H1 (cell line): ENCODE results near the gene TMEM151B. TPM values are rescaled to one million over a fixed set of nuclear protein-coding genes. Genes with fewer than 3 reads are reported as not detected.

Experiments
- CTCF ChIA-PET: fragments of 300-600 bp; sonication (Branson Sonifier 250); formaldehyde crosslinking; loops from one replicate; lab custom pipeline; 2021; ENCODE audit not compliant: partially characterized antibody; lab: Charles Lee
- POLR2A ChIA-PET: fragments of 300-600 bp; sonication (Branson Sonifier 250); formaldehyde crosslinking; loops from one replicate; lab custom pipeline; 2021; ENCODE audit warnings: inconsistent platforms; ENCODE audit not compliant: partially characterized antibody; lab: Charles Lee
- DNase-seq, 2 experiments: peaks; one replicate each; pipeline versions ENCODE4 v3.0.0 to v3.0.0-alpha.2; 2010 to 2022; ENCODE audit warnings: low spot score in 2 of 2, low read depth in 1 of 2, mixed read lengths in 1 of 2
- FAIRE-seq: peaks from 2 replicates; lab custom pipeline; 2011; peaks lifted over from hg19 to GRCh38; lab: Jason Lieb, UNC
- H2AFZ ChIP-seq: 2 replicates; pipeline ENCODE4 v1.8.1; 2012; ENCODE audit warnings: low read length, inconsistent platforms
- H2AK5ac ChIP-seq: 2 replicates; pipeline ENCODE4 v1.6.1; 2013; ENCODE audit warnings: low read depth, low read length
- H2BK120ac ChIP-seq: replicated peaks from 2 replicates; pipeline ENCODE3; 2013; ENCODE audit warnings: low read depth, low read length, inconsistent platforms
- H2BK12ac ChIP-seq: 2 replicates; pipeline ENCODE4 v1.6.1; 2013; ENCODE audit warnings: low read depth, low read length
- H2BK15ac ChIP-seq: 2 replicates; pipeline ENCODE4 v1.6.1; 2013; ENCODE audit warnings: low read length
- H2BK20ac ChIP-seq: 2 replicates; pipeline ENCODE4 v1.6.1; 2013; ENCODE audit warnings: low read length
- H2BK5ac ChIP-seq: 2 replicates; pipeline ENCODE4 v1.6.1; 2013; ENCODE audit warnings: low read depth, low read length
- H3K14ac ChIP-seq: 2 replicates; pipeline ENCODE4 v1.6.1; 2013; ENCODE audit warnings: inconsistent platforms; ENCODE audit not compliant: insufficient read length
- H3K18ac ChIP-seq: 2 replicates; pipeline ENCODE4 v1.6.1; 2013; ENCODE audit warnings: low read length; ENCODE audit errors: extremely low read depth
- H3K23ac ChIP-seq: 2 replicates; pipeline ENCODE4 v1.6.1; 2013; ENCODE audit warnings: inconsistent platforms; ENCODE audit not compliant: insufficient read length
- H3K23me2 ChIP-seq: 2 replicates; pipeline ENCODE4 v1.6.1; 2013; ENCODE audit warnings: low read depth, low read length
- H3K27ac ChIP-seq: 2 replicates; pipeline ENCODE4 v1.6.1; 2011; ENCODE audit warnings: low read depth, low read length, inconsistent platforms
- H3K27me3 ChIP-seq, 4 experiments: replicated peaks in 1 of 4; 1 replicate in 1 of 4; 2 replicates in 3 of 4; pipeline versions ENCODE4 v1.6.1 to v1.8.1; 2011 to 2013; ENCODE audit warnings: low read length in 3 of 4, mild to moderate bottlenecking in 3 of 4, inconsistent platforms in 2 of 4, mixed read lengths in 2 of 4, moderate library complexity in 1 of 4; ENCODE audit not compliant: control insufficient read depth in 3 of 4, insufficient read depth in 3 of 4; ENCODE audit errors: extremely low read depth in 1 of 4
- H3K36me3 ChIP-seq, 4 experiments: 2 replicates each; pipeline versions ENCODE4 v1.6.1 to v1.8.1; 2011 to 2013; ENCODE audit warnings: mild to moderate bottlenecking in 4 of 4, low read length in 3 of 4, moderate library complexity in 2 of 4, control low read depth in 1 of 4, inconsistent platforms in 1 of 4; ENCODE audit not compliant: insufficient read depth in 4 of 4, control insufficient read depth in 2 of 4
- H3K4ac ChIP-seq: replicated peaks from 2 replicates; pipeline ENCODE3; 2013; ENCODE audit warnings: low read length, low read depth, mixed read lengths, inconsistent platforms; ENCODE audit not compliant: insufficient read length
- H3K4me1 ChIP-seq, 4 experiments: replicated peaks in 1 of 4; 1 replicate in 1 of 4; 2 replicates in 3 of 4; pipeline versions ENCODE4 v1.6.1 to v1.8.1; 2011 to 2013; ENCODE audit warnings: low read length in 3 of 4, inconsistent platforms in 2 of 4, mixed read lengths in 1 of 4; ENCODE audit not compliant: insufficient read depth in 4 of 4, control insufficient read depth in 3 of 4
- H3K4me2 ChIP-seq, 2 experiments: 2 replicates each; pipeline versions ENCODE4 v1.6.1 to v1.8.1; 2011 to 2013; ENCODE audit warnings: low read depth in 2 of 2, low read length in 2 of 2, control low read depth in 1 of 2, inconsistent platforms in 1 of 2, mild to moderate bottlenecking in 1 of 2; ENCODE audit not compliant: insufficient read depth in 1 of 2
- H3K4me3 ChIP-seq, 4 experiments: fragments of 200-600, 300-600 bp in 1 of 4; sonication (generic), shearing (Covaris generic), sonication (Bioruptor Twin) in 1 of 4; 2 replicates each; pipeline versions ENCODE4 v1.5.1 to v1.8.1; 2011 to 2016; ENCODE audit warnings: low read length in 4 of 4, low read depth in 3 of 4, control low read depth in 2 of 4, inconsistent platforms in 2 of 4, mild to moderate bottlenecking in 2 of 4, mixed read lengths in 1 of 4, moderate library complexity in 1 of 4; ENCODE audit not compliant: insufficient read depth in 2 of 4; ENCODE audit errors: extremely low read depth in 1 of 4
- H3K56ac ChIP-seq: replicated peaks from 2 replicates; pipeline ENCODE3; 2013; ENCODE audit warnings: low read depth, mild to moderate bottlenecking, mixed read lengths, low read length, inconsistent platforms; ENCODE audit not compliant: insufficient read length
- H3K79me1 ChIP-seq: 2 replicates; pipeline ENCODE4 v1.6.1; 2013; ENCODE audit warnings: low read depth, low read length, control low read depth
- H3K79me2 ChIP-seq, 2 experiments: 2 replicates each; pipeline versions ENCODE4 v1.6.1 to v1.8.1; 2012 to 2013; ENCODE audit warnings: low read length in 2 of 2, mild to moderate bottlenecking in 2 of 2, inconsistent platforms in 1 of 2; ENCODE audit not compliant: insufficient read depth in 2 of 2, control insufficient read depth in 1 of 2
- H3K9ac ChIP-seq, 4 experiments: replicated peaks in 1 of 4; 1 replicate in 1 of 4; 2 replicates in 3 of 4; pipeline versions ENCODE4 v1.6.1 to v1.8.1; 2011 to 2013; ENCODE audit warnings: low read depth in 3 of 4, low read length in 3 of 4, control low read depth in 2 of 4, mild to moderate bottlenecking in 2 of 4, moderate library complexity in 2 of 4, inconsistent platforms in 1 of 4; ENCODE audit errors: extremely low read depth in 1 of 4
- H3K9me3 ChIP-seq, 2 experiments: 2 replicates each; pipeline versions ENCODE4 v1.6.1 to v1.8.1; 2012 to 2013; ENCODE audit warnings: mild to moderate bottlenecking in 2 of 2, moderate library complexity in 2 of 2, control low read depth in 1 of 2, inconsistent platforms in 1 of 2, low read depth in 1 of 2, low read length in 1 of 2, mixed read lengths in 1 of 2; ENCODE audit not compliant: insufficient read depth in 2 of 2
- H4K20me1 ChIP-seq, 2 experiments: replicated peaks in 1 of 2; 2 replicates each; pipeline versions ENCODE3 to v1.8.1; 2011 to 2013; ENCODE audit warnings: inconsistent platforms in 2 of 2, low read length in 2 of 2, mild to moderate bottlenecking in 1 of 2; ENCODE audit not compliant: insufficient read depth in 2 of 2, control insufficient read depth in 1 of 2
- H4K5ac ChIP-seq: 2 replicates; pipeline ENCODE4 v1.6.1; 2013; ENCODE audit warnings: low read length, low read depth, mixed read lengths, inconsistent platforms; ENCODE audit not compliant: insufficient read length
- H4K8ac ChIP-seq: 2 replicates; pipeline ENCODE4 v1.8.0; 2013; ENCODE audit warnings: mild to moderate bottlenecking, moderate library complexity, low read length, inconsistent platforms; ENCODE audit not compliant: insufficient read depth; ENCODE audit errors: extremely low read depth
- H4K91ac ChIP-seq: replicated peaks from 2 replicates; pipeline ENCODE3; 2013; ENCODE audit warnings: low read length, mixed read lengths, inconsistent platforms; ENCODE audit not compliant: insufficient read length
- TAF7 ChIP-seq: optimal IDR thresholded peaks from 2 replicates; pipeline ENCODE3; 2011; ENCODE audit warnings: low read depth, mild to moderate bottlenecking, inconsistent platforms, low read length, moderate library complexity, borderline replicate concordance
- TCF12 ChIP-seq: IDR thresholded peaks from 2 replicates; pipeline ENCODE4 v1.6.1; 2011; ENCODE audit warnings: low read depth, mild to moderate bottlenecking, low read length
- WGBS, 2 experiments: shearing (Covaris generic) in 1 of 2; methylation state at CpG; one replicate each; pipeline versions ENCODE4 v1.1.6 to v1.1.7; 2013 to 2015; ENCODE audit warnings: low lambda C conversion rate in 2 of 2, mixed read lengths in 2 of 2, inconsistent platforms in 1 of 2, low coverage in 1 of 2, missing lambda C conversion rate in 1 of 2; ENCODE audit not compliant: insufficient replicate concordance in 2 of 2, insufficient coverage in 1 of 2, insufficient read length in 1 of 2; ENCODE audit errors: extremely low coverage in 1 of 2, missing lambda C conversion rate in 1 of 2; 5-methylcytosine and 5-hydroxymethylcytosine counted together
- polyA plus RNA-seq, 7 experiments: library from polyadenylated mRNA; depleted of rRNA in 3 of 7; stranded (reverse) in 5 of 7; unstranded in 2 of 7; fragments of >200 nt in 5 of 7; fragments of 200-250 nt in 2 of 7; gene quantifications; 1 replicate in 5 of 7; 2 replicates in 1 of 7; 4 replicates in 1 of 7; pipeline versions ENCODE4 v1.2.1 to v1.2.3, GENCODE V29; 2011 to 2013; ENCODE audit warnings: missing spikeins in 2 of 7, mixed read lengths in 2 of 7
- total RNA-seq: library from RNA; stranded (reverse); fragmentation: NEBNext Ultra II Directional; extraction: Animal tissue kit (Norgen Biotek cat#: 25700); gene quantifications from 2 replicates; pipeline ENCODE4 v1.2.1, GENCODE V29; 2021

The TMEM151B gene
- total and polyA plus RNA-seq, 2 of the 8 experiments (the other 6 are each of a cell fraction or from before 2014, with no cell fraction given) = 8.0 to 15.5 TPM

DNA sequence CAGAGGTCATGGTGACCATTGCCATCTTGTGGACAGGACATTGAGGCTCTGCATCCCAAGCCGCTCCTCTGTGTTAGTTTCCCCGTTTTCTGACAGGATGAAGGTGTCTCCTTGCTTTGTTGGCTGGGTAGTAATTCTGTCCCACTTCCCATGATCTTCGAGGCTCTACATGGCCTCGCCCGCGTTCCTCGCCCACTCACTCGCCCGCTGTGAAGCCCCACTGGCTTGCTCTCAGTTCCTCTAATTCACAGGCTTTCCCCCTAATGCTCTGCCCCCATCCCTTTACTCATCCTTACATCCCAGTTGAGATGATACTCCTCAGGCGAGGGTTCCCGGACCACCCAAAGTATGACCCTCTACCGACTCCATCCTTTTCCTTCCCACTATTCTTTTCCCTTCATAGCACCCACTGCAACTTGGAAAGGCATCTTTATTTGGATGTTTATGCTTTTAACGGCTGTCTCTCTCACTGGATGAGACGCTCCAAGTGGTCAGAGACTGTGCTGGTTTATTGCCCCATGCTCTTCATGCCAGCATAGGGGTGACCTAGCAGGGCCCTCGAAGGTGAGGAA is 12.4 kb upstream of the TMEM151B start:
- Histone ChIP-seq H3K23me2 (peaks cover 11% of the 10 kb centered on the region), H3K56ac (no peak overlapping the region), H3K14ac (no peak overlapping the region), H3K4me3 (peak overlapping the region; percentile 38 to 85 (median 57)), H2BK5ac (peak overlapping the region; percentile 79; the same call in 1 of the 2 replicates), H3K4ac (no peak overlapping the region), H3K18ac (peak overlapping the region; percentile 76), H3K4me2 (peak overlapping the region; percentile 58 to 73), H3K79me2 (peaks cover 0 to 16% of the 10 kb centered on the region in 2 experiments; a peak in 2 of 4 replicates), H3K23ac (no peak overlapping the region), H4K8ac (no peak overlapping the region; the same call in 1 of the 2 replicates), H3K9ac (peak overlapping the region in 3 of 4 experiments; percentile 11 to 84 (median 69); a peak in 6 of 7 replicates), H2AFZ (peak overlapping the region; percentile 47; the same call in 1 of the 2 replicates), H3K27me3 (no peaks in the 10 kb centered on the region), H2BK120ac (no peak overlapping the region), H2BK15ac (peak overlapping the region; percentile 34; the same call in 1 of the 2 replicates), H2BK20ac (no peak overlapping the region; the same call in 1 of the 2 replicates), H4K91ac (peak overlapping the region; percentile 58), H3K36me3 (peaks cover 15 to 34% (median 31%) of the 10 kb centered on the region in 4 experiments), H3K79me1 (0 out of 2 replicates have a peak, but pooled peaks cover 2% of the 10 kb centered on the region), H2BK12ac (peak overlapping the region; percentile 78; the same call in 1 of the 2 replicates), H3K4me1 (peaks cover 6 to 26% (median 10%) of the 10 kb centered on the region in 4 experiments; a peak in 6 of 7 replicates), H2AK5ac (no peak overlapping the region), H4K20me1 (peaks cover 0 to 17% of the 10 kb centered on the region in 2 experiments), H3K9me3 (no peaks in the 10 kb centered on the region), H4K5ac (peak overlapping the region; percentile 98), H3K27ac (peak overlapping the region; percentile 54)
- WGBS, 2 experiments = 50% methylated on average over 15 of the region's 15 CpGs; no CpG with 5 or more reads in 1 of the 2 experiments
- TF ChIP-seq TAF7 = no peak
- no peak for TF ChIP-seq TCF12
- CTCF ChIA-PET = interaction anchor here (1.0 to 1.5 kb wide), 6 partner anchors 11 to 68 kb away, joined by 3 to 14 read pairs (median 3); partner anchors contain the start of genes AARS2 and SLC29A1
- POLR2A ChIA-PET = interaction anchor here (0.7 to 15.1 kb wide), 12 partner anchors 10 to 628 kb away, joined by 3 to 581 read pairs (median 6); partner anchors contain the start of genes GTPBP2, HSP90AB1 and SLC29A1
- no peak for DNase-seq
- FAIRE-seq = no peak
